CD4-positive, alpha-beta T cell treated with Interleukin-17A for 4 hours (primary cell): Measurements from ENCODE around the gene ID1.

Experiments
- DNase-seq: peaks from one replicate; pipeline ENCODE4 v3.0.0-alpha.2; 2020; ENCODE audit warnings: mixed read lengths

The ID1 gene, protein sequence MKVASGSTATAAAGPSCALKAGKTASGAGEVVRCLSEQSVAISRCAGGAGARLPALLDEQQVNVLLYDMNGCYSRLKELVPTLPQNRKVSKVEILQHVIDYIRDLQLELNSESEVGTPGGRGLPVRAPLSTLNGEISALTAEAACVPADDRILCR

DNA sequence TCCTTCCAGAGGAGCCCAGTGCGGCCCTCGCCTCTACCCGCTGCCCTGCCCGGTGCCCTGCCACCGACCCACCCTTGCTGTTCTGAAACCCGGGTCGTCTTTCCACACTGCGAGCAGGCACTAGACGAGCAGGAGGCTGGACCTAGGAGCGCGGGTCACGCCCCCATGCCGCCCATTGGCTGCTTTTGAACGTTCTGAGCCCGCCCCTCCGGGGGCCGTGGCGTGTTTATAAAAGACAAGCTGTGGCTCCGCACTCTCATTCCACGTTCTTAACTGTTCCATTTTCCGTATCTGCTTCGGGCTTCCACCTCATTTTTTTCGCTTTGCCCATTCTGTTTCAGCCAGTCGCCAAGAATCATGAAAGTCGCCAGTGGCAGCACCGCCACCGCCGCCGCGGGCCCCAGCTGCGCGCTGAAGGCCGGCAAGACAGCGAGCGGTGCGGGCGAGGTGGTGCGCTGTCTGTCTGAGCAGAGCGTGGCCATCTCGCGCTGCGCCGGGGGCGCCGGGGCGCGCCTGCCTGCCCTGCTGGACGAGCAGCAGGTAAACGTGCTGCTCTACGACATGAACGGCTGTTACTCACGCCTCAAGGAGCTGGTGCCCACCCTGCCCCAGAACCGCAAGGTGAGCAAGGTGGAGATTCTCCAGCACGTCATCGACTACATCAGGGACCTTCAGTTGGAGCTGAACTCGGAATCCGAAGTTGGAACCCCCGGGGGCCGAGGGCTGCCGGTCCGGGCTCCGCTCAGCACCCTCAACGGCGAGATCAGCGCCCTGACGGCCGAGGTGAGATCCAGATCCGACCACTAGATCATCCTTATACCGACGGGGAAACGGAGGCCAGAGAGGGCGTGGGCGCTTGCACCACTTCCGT is at the start of gene ID1:
ID1 (plus strand) TSS at position 259 of the 871 bp plus-strand sequence; CDS start at position 358, 99 bp downstream.
- peak; percentile 94 for DNase-seq

DNA sequence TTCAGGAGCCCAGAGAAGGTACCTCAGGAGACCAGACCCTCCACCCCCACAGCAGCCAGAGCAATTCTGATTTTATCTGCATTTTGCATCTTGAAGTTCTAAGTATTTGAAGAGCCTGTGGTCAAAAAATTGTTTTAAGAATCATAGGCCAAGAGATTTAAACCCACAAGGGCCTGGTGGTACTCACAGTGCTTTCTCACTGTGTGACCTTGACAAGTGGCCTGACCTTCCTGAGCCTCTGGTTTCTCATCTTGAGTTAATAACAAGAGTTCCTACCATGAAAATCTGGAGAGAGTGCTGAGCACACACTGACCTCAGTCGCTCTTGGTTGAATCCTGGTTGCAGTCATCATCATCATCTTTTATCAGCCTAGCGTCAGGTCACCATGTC is 45.4 kb upstream of the ID1 start:
- no peak for DNase-seq

DNA sequence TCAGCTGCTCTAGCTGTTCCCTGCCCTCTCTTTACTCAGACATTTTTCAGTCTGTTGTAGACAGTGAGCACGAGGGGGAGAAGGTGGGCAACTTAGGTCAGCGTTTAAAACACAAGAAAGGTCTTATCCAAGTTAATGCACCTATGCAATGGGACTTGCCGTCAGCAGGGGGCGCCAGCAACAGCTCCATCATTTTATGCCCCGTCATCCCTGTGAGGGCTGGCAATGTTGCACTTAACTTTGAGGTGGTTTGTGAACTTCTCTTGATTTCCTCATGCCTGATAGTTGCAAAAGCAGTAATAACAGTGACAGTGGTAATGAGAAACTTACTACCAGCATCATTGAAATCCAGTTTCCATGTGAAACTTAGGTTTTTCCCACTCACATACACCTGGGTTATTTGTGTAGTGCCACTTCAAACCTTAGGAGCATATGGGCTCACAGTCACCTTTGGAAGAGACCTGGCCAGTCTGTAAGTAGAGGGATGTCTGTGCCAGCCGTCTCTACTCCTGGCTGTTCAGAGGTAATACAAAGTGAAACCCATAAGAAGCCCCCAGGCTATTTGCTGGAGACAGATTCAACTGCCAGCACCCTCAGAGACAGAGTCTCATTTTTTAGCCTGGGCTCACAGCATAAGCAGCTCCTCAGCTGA is 44.9 kb upstream of the ID1 start:
- peak; percentile 85 for DNase-seq

DNA sequence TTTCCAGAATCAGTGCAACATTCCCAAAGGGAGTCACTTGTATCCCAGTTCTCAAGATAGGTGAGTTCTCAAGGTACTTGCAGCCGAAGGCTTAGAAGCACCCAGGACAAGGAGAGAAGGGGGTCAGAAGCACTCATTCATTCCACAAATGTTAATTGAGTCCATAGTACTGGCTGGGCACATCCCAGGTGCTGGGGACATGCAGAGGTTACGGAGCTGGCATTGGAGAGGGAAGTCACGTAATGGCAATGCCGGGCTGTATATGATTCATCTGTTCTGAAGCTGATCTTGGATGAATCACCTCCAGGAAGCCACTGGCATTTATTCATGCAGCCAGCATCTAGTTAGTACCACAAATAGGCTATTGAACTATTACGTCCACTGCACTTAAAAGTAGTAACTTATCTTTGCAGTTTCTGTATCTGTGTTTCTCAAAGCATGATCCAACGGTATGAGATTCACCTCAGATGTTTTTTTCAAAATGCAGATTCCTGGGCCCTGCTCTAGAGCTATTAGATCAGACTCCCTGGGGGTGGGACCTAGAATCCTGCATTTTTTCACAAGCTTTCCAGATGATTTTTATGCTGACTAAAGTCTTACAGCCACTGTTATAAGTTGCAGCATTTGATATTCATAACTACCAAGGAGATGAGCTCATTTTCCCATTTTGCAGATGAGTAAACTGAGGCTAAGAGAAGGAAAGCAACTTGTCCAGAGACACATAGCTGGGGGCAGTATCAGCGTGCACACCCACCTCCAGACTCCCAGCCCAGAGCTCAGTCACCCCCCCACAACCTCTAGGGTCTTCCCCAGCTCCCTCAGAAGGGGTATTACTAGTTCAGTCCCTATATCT is 44.1 kb upstream of the ID1 start:
- no peak for DNase-seq

DNA sequence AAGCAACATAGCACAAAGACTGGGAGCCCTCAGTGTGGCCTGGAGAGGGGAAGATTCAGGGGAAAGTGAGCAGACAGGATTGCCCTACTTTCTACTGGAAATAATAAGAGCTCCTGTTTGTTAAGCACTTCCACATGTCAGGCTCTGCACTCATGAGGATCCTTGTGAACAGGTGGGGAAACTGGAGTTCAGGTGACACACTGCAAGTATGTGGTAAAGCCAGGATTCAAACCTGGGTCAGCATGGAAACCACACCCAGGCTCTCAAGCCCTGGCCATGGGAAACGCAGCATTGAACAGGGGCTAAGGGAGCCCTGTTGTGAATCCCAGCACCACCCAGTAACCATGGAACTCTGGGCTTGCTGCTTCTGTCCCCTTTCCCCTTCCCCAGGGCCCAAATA is 42.8 kb upstream of the ID1 start:
- DNase-seq = no peak

DNA sequence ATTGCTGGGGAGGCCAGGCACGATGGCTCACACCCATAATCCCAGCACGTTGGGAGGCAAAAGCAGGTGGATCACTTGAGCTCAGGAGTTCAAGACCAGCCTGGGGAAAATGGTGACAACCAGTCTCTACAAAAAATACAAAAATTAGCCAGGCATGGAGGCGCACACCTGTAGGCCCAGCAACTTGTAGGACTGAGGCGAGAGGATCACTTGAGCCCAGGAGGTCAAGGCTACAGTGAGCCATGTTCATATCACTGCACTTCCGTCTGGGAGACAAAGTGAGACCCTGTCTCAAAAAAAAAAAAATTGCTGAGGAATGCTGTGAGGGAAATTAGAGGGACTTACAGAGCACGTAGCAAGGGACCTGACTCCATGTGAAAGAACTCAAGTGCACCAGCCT is 40.8 kb upstream of the ID1 start:
- DNase-seq = no peak

DNA sequence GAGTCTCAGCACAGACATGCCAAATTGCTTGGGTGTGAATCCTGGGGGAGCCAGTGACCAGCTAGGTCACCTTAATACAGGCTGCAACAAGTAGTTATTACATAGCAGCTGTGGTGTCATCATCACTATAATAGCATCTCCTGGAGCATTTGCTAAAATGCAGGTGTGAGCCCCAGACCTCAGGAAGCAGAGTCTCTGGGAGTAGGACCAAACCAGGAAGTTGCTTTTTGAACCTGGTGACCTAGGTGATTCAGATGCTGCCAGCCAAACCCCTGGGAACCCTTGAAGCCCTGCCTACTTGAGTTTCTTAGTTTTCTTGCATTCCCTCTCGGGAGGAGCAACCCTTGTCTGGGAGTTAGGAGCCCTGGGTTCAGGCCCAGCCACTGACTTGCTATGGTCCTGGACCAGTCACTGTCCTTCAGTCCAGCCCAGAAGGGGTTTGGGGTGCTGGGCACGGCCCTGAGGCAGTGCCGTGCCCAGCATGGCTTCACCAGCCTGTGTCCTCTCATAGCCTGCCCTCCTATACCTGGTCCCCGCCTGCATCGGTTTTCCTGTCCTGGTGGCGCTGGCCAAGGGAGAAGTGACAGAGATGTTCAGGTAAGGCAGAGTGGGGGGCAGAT is 39.3 kb upstream of the ID1 start:
- DNase-seq = no peak

DNA sequence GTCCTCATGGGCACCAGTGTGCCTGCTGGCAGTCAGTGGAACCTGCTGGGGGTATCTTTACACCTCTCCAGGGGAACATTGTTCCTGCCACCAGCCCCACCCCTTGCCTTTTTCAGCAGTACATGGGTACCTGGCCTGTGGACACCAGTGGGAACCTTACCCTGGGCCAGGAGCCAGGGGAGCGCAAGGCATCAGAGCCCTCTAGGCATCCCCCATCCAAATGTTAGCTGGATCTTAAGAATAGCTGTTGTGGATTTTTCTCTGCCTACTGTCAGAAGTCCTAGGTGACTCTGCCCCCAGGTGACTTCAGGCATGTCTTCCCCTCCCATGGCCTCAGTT is 38.8 kb upstream of the ID1 start:
- DNase-seq = no peak

DNA sequence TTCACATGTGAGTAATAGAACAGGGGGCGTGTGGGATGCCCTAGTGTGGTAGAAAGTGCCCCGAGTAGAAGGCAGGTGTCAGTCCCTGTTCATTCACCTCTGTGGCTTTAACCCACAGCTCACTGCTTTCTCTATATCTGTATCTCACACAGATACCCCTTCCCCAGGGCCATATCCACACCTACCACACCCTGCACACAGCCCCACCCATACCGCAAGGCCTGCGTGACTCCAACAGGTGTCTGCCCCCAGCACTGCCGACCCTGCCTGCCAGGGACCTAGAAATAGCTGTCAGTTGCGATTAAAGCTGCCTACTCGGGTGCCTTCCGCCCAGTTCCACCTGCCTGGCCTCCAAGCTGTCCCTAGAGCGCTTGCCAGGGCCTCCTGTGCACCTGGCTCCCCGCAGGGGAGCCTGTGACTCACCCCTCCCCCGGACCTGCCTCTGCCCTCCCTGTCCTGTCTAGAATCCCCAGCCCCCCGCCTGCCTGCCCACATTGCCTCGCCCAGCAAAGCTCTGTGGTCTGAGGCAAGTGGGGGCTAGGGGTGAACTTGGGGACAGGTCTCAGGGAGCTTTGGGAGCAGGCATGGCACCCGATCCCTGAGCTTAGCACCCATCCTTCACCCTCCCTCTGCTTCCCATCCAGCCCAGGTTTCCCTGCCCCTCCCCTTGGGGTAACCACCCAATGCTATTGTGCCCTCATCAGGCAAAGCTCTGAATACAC is 38.3 kb upstream of the ID1 start:
- DNase-seq = no peak

DNA sequence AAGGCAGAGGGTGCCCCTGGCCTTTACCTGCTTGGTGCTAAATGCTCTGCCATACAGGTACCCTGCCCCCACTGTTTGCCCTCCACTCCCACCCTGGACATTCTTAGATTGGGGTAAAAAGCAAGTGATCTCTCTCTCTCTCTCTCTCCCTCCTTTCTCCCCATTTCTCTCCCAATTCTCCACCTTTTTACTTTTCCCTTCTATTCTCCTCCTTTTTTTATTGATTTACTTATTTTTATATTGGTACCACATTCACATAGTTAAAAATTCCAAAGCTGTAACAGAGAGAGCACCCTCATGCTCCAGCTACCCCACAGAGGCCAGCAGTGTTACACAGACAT is 37.7 kb upstream of the ID1 start:
- DNase-seq = no peak

DNA sequence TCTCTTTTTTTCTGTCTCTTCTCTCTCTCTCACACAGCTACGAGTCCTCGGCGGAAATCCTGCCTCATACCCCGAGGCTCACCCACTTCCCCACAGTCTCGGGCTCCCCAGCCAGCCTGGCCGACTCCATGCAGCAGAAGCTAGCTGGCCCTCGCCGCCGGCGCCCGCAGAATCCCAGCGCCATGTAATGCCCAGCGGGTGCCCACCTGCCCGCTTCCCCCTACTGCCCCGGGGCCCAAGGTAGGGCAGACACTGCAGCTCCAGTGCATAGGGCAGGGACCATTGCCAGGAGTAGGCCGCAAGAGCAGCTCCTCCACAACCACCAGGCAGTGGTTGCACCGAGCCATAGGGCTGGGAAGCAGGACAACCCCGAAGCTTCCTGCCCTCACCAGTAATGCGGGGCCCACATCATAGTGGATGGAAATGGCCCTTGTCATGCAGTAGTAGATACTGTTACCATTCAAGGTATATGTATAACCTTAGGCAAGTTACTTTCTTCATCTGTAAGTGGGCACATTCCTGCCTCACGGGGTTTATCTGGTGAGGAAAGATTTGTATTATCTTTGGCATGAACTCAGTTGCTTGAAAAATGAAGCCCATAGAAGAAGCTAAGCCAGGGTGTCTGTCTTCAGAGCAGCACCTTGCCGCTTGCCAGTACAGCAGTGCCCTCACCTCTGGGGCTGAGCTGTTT is 36.9 kb upstream of the ID1 start:
- DNase-seq = no peak

DNA sequence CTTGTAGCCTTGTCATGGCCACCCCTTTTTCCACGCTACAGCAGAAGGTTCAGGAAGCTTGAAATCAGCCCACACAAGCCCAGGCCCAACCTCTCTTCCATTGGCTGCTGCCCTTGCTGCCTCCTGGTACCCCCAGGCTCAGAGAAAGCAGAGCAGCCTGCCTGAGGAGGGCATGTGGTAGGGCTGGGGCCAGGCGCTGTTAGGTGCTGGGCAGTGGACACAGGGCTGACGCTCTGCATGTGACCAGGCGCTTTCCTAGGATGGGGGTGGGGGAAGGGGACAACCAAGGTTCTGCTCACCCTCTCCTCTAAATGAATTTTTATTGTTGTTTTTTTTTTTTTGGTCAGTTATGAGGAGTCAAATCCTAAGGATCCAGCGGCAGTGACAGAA is 36.3 kb upstream of the ID1 start:
- DNase-seq = no peak

DNA sequence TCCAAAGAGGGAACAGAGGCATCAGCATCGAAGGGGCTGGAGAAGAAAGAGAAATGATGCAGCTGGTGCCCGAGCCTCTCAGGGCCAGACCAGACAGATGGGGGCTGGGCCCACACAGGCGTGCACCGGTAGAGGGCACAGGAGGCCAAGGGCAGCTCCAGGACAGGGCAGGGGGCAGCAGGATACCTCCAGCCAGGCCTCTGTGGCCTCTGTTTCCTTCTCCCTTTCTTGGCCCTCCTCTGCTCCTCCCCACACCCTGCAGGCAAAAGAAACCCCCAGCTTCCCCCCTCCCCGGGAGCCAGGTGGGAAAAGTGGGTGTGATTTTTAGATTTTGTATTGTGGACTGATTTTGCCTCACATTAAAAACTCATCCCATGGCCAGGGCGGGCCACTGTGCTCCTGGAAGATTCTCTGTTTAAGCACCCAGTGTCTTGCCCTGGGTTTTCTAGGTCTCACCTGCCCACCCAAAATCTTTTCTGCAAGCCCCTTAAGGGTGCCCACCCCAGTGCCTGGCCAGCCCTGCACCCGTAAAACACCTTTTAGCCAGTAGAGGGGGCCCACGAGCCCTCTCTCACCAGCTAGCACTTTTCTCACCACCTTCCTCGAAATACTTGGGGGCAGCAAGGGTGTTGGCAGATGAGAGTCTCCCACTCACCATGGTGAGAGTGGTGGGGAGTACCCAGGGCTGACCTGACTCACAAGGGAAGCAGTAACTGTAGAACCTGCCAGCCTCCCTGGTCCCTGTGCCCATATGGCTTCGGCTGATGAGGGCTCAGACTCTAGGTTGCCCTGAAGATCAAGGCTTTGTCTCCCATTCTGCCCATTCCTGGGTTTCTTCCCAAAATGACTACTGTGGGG is 35.7 kb upstream of the ID1 start:
- DNase-seq = peak; percentile 74

DNA sequence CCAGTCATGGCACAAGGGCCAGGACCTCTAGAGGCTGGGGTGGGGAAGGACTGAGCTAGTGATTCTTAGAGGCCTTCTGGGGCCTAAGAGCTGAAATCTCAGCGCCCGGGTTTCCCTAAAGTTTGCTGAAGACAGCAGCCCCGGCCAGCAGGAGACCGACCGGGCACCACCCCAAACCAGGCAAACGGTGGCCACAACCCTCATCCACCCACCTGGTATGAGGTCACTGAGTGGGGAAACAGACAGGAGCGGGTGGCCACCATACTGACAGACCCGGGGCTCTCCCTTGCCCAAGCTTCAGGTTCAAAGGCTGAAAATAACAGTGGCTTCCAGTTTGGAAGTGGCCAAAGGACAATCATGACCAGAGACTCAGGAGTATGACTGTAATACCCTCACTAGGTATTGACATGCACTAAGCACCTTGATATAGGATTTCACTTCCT is 35.0 kb upstream of the ID1 start:
- no peak for DNase-seq

DNA sequence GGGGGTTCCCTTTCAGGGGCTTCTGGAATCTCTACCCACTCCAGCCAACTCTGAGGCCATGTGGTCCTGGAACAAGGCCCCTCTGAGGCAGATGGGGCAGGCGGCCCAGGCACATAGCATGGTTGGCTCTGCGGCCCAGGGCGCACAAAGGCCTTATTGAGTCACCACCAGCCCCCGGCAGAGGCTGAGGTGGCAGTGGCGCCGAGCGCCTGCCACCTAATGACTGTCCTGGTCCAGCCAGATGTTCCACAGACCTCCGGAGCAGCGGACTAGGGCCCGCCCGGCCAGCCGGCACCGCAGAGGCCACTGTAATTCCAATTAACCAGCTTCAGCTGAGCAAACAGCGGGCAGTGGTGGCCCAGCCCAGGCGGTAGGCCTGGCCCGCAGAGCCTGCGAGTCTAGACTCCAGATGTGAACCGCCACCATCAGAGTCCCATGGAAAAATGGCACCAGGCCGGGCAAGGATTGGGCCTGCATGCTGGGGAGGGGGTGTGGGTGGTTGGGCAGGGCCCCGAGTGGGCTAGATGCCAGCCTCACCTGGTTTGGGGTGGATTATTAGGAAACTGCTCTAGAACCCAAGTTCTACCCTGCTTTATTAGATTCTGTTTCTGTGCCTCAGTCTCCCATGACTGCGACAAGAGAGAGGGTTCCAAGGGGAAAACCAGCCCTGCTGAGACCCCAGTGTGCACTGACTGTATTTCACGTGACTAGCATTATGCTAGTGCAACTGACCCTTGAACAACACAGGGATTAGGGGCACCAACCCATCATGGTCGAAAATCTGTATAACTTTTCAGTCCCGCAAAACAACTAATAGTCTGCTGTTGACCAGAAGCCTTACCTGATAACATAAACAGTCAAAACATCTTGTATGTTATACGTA is 34.1 kb upstream of the ID1 start:
- no peak for DNase-seq

DNA sequence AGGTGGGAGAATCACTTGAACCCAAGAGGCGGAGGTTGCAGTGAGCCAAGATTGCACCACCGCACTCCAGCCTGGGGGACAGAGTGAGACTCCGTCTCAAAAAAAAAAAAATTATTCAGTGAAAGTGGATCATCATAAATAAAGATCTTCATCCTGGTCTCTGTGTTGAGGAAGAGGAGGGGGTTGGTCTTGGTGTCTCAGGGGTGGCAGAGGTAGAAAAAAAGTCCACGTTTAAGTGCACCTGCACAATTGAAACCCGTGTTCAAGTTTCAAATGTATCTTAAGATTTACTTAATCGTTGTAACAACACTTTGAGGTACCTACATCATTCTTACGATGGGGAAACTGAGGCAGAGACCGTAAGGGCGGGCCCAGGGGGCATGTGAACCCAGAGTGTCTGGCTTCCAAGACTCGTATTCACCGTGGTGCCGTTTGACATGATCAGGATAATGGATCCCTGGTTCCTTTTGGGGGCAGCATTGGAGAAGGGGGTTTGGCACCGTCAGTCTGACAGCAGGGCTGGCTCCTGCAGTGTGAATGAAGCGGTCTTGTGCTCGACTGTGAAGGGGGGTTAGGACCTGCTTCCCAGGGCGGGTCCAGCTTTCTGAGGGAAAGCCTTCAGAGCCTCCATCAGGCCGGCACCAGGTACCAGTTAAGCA is 32.9 kb upstream of the ID1 start:
- DNase-seq = no peak

DNA sequence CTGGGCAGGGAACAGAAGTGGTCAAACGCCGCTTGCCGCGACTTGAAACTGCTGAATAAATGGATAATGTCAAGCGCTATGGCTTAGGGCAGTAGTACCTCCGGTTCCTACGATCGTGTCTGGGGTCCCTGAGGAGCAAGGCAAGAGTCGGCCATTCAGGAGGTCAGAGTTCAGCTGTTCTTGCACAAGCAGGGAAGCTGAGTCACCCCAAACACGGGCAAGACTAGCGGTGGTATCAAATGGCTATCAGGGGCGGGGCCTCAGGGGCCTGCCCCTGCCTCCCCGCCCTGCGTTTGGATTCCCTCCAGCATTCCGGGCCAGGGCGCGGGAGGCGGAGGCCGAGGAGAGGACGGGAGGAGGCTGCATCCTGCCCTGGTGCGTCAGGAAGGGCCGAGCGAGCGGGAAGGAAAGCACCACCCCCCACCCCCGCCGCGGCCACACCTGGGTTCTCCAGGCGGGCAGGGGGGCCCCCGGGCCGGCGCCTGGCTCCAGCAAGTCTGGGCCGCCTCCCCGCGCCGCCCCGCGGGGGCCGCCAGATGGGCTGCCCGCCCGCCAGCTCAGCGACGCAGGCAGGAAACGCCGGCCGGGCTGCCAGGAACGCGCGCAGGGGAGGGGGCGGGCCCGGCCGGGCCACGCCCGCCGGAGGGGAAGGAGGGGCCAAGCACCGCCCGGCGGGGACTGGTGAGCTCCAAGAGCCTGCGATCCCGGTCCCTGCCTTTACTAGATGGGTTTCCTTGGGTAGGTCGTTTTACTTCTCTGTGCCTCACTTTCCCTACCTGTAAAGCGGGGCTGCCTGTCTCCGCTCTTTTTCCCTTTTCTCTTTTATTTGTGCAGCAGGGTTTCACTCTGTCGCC is 32.2 kb upstream of the ID1 start:
- DNase-seq = peak; percentile 92
